Erythroblast (primary cell): ENCODE data around the gene CELF5.

ENCODE experiments used
- GATA1 ChIP-seq: IDR thresholded peaks from 2 replicates; pipeline ENCODE4 v1.6.1; 2011; ENCODE audit warnings: low read depth, mild to moderate bottlenecking, control low read depth, low read length, moderate library complexity
- POLR2A ChIP-seq: IDR thresholded peaks from 2 replicates; pipeline ENCODE4 v1.6.1; 2011; ENCODE audit warnings: mild to moderate bottlenecking, low read length

- TF ChIP-seq POLR2A (no peak), GATA1 (no peak)
Observed at GRCh38 chr19:3186891-3187661, 37.4 kb upstream of the CELF5 start.
